ENCODE measurements around the gene RGMB.

Gene RGMB

GRCh38 chr5:98804066-98804465 lies 30.6 kb downstream of the RGMB start:
- Histone ChIP-seq H3K27me3 (peaks cover 10% of the 10 kb centered on the region), H3K4me1 (ENCODE audit: control insufficient read depth in 1 of 2, insufficient read depth in 1 of 2, low read depth in 1 of 2, low read length in 1 of 2) (no peaks in the 10 kb centered on the region), H3K36me3 (no peaks in the 10 kb centered on the region), H3K9me3 (peaks cover 7% of the 10 kb centered on the region), H3K27ac (no peak overlapping the region), H3K4me3 (ENCODE audit: low read depth in 1 of 2, low read length in 1 of 2) (no peak overlapping the region)
- TF ChIP-seq CTCF (IDR thresholded peaks at IDR 0.05), result no peak

- no peak for TF ChIP-seq CTCF (IDR thresholded peaks at IDR 0.05)
- H3K4me1 ChIP-seq (ENCODE audit: control insufficient read depth in 1 of 2, insufficient read depth in 1 of 2, low read depth in 1 of 2, low read length in 1 of 2), result no peaks in the 10 kb centered on the region
Measured at GRCh38 chr5:98805070-98805469, 31.6 kb downstream of the RGMB start.

GRCh38 chr5:98807806-98808205 lies 34.3 kb downstream of the RGMB start:
- Histone ChIP-seq H3K4me3 (ENCODE audit: low read depth in 1 of 2, low read length in 1 of 2) (no peak overlapping the region), H3K36me3 (no peaks in the 10 kb centered on the region), H3K27ac (no peak overlapping the region), H3K27me3 (no peaks in the 10 kb centered on the region), H3K4me1 (ENCODE audit: control insufficient read depth in 1 of 2, insufficient read depth in 1 of 2, low read depth in 1 of 2, low read length in 1 of 2) (no peaks in the 10 kb centered on the region), H3K9me3 (peaks cover 7% of the 10 kb centered on the region)
- TF ChIP-seq CTCF (IDR thresholded peaks at IDR 0.05), result no peak

More at GRCh38 chr5:98805070-98805469, 31.6 kb downstream of the RGMB start:
- H3K27me3 ChIP-seq, result peaks cover 10% of the 10 kb centered on the region
- peaks cover 7% of the 10 kb centered on the region for H3K9me3 ChIP-seq
- H3K4me3 ChIP-seq (ENCODE audit: low read depth in 1 of 2, low read length in 1 of 2), result no peak overlapping the region
- no peak overlapping the region for H3K27ac ChIP-seq
- H3K36me3 ChIP-seq, result no peaks in the 10 kb centered on the region

GRCh38 chr5:98810206-98810605 lies 36.7 kb downstream of the RGMB start:
- Histone ChIP-seq H3K27ac (no peak overlapping the region), H3K4me1 (ENCODE audit: control insufficient read depth in 1 of 2, insufficient read depth in 1 of 2, low read depth in 1 of 2, low read length in 1 of 2) (no peaks in the 10 kb centered on the region), H3K4me3 (ENCODE audit: low read depth in 1 of 2, low read length in 1 of 2) (no peak overlapping the region), H3K27me3 (no peaks in the 10 kb centered on the region), H3K9me3 (peaks cover 7% of the 10 kb centered on the region), H3K36me3 (no peaks in the 10 kb centered on the region)
- TF ChIP-seq CTCF (IDR thresholded peaks at IDR 0.05), result no peak

GRCh38 chr5:98813755-98814154 lies 40.3 kb downstream of the RGMB start:
- no peaks in the 10 kb centered on the region for H3K9me3 ChIP-seq
- TF ChIP-seq CTCF (IDR thresholded peaks at IDR 0.05), result no peak
- H3K27me3 ChIP-seq, result peaks cover 4% of the 10 kb centered on the region
- H3K36me3 ChIP-seq, result no peaks in the 10 kb centered on the region
- no peak overlapping the region for H3K4me3 ChIP-seq (ENCODE audit: low read depth in 1 of 2, low read length in 1 of 2)
- H3K4me1 ChIP-seq (ENCODE audit: control insufficient read depth in 1 of 2, insufficient read depth in 1 of 2, low read depth in 1 of 2, low read length in 1 of 2), result no peaks in the 10 kb centered on the region
- H3K27ac ChIP-seq, result no peak overlapping the region
